Colonic mucosa (tissue), 4 donors: Measurements from ENCODE around the gene ARID1B. TPM values are rescaled to one million over a fixed set of nuclear protein-coding genes. Genes with fewer than 3 reads are reported as not detected.

Experiments used
- DNase-seq: peaks from one replicate; pipeline ENCODE4 v3.0.0-alpha.2; 2020
- H3K27ac ChIP-seq: fragments of 200-600 bp; one replicate; pipeline ENCODE4 v1.8.0; 2021
- H3K27me3 ChIP-seq: fragments of 200-600 bp; one replicate; pipeline ENCODE4 v1.8.0; 2021
- H3K36me3 ChIP-seq: fragments of 200-600 bp; one replicate; pipeline ENCODE4 v1.8.0; 2021
- H3K4me1 ChIP-seq: fragments of 200-600 bp; one replicate; pipeline ENCODE4 v1.8.0; 2021; ENCODE audit warnings: mild to moderate bottlenecking
- H3K4me3 ChIP-seq: fragments of 200-600 bp; one replicate; pipeline ENCODE4 v1.8.0; 2021
- H3K9ac ChIP-seq, 2 donors: one replicate each; pipeline ENCODE4 v1.7.0; 2013; ENCODE audit warnings: control low read depth in 2 of 2, low read depth in 2 of 2, low read length in 2 of 2
- H3K9me3 ChIP-seq: fragments of 200-600 bp; one replicate; pipeline ENCODE4 v1.8.0; 2021
- intact Hi-C: fragments of 100-400 bp; cut with DNase I; formaldehyde crosslinking; loops from one replicate; pipeline ENCODE4 v1.14.1; 2022
- total RNA-seq, 2 donors: library from RNA; stranded (reverse); fragmentation: NEBNext Ultra II Directional in 1 of 2; extraction: Animal tissue kit (Norgen Biotek cat#: 25700) in 1 of 2; gene quantifications; one replicate each; pipeline ENCODE4 v1.2.1, GENCODE V29; 2021
- TF ChIP-seq, protein P1 (sequence below): fragments of 200-600 bp; IDR thresholded peaks from one replicate; pipeline ENCODE4 v1.8.0; 2022; ENCODE audit warnings: antibody characterized with exemption, mild to moderate bottlenecking
- donor health status: healthy.
- donor health status: DM: no; HTN: no; CAD: no.
- donor health status: DM: no; HTN: no; CAD: no.

Gene ARID1B
- total RNA-seq, 2 donors from 2014 or later: 61.3 to 71.5 TPM

DNA sequence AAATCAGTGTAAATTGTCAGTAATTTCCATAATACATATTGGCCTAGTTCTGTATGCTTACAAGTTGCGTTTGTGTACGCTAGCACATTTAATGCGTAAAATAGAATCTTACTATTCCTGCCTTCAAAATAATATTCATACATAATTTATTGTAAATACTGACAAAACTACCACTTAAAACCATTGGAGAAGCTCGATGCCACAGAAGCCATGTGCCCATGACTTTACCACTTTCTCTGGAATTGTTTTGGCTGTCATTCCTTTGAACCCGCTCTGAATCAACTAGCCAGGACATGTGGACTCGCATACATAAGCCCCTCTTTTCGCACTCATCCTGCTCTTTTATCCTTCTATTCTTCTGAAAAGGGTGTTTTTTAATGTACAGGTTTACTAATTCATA is 394.6 kb downstream of the ARID1B start:
- TF ChIP-seq, protein P1, sequence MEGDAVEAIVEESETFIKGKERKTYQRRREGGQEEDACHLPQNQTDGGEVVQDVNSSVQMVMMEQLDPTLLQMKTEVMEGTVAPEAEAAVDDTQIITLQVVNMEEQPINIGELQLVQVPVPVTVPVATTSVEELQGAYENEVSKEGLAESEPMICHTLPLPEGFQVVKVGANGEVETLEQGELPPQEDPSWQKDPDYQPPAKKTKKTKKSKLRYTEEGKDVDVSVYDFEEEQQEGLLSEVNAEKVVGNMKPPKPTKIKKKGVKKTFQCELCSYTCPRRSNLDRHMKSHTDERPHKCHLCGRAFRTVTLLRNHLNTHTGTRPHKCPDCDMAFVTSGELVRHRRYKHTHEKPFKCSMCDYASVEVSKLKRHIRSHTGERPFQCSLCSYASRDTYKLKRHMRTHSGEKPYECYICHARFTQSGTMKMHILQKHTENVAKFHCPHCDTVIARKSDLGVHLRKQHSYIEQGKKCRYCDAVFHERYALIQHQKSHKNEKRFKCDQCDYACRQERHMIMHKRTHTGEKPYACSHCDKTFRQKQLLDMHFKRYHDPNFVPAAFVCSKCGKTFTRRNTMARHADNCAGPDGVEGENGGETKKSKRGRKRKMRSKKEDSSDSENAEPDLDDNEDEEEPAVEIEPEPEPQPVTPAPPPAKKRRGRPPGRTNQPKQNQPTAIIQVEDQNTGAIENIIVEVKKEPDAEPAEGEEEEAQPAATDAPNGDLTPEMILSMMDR: no peak
- intact Hi-C loops: no loop called here
- Histone ChIP-seq H3K27me3 (no peaks in the 10 kb centered on the region), H3K4me3 (no peak overlapping the region), H3K4me1 (no peaks in the 10 kb centered on the region), H3K36me3 (no peaks in the 10 kb centered on the region), H3K27ac (no peak overlapping the region), H3K9ac (no peak overlapping the region), H3K9me3 (no peaks in the 10 kb centered on the region)
- DNase-seq: no peak

DNA sequence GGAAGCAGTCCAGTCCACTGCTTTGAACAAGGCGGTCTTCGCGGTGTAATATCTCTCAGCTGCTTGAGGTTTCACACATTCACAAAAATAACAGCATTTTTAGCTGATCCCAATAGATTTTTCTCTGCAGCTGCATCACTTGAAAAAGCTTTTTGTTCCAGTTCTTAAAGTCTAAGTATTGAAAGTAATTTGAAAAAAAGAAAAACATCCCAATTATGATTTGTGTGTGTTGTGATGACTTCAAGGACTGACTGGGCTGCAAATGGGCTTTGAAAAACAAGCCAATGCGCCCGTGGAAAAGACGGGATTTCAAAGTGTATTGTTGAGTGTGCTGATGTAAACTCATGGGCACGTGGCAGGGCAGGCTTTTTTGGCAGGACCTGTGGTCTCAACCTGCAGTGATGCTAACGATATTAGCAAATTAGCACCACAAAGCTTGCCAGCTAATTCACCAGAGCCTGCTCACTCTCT is 395.1 kb downstream of the ARID1B start:
- no peak for DNase-seq
- H3K27ac ChIP-seq: no peak overlapping the region
- intact Hi-C loops: no loop called here
- H3K4me1 ChIP-seq: no peaks in the 10 kb centered on the region
- H3K4me3 ChIP-seq: no peak overlapping the region
- no peaks in the 10 kb centered on the region for H3K27me3 ChIP-seq
- TF ChIP-seq, protein P1: no peak
- no peaks in the 10 kb centered on the region for H3K36me3 ChIP-seq
- no peaks in the 10 kb centered on the region for H3K9me3 ChIP-seq
- H3K9ac ChIP-seq: no peak overlapping the region

DNA sequence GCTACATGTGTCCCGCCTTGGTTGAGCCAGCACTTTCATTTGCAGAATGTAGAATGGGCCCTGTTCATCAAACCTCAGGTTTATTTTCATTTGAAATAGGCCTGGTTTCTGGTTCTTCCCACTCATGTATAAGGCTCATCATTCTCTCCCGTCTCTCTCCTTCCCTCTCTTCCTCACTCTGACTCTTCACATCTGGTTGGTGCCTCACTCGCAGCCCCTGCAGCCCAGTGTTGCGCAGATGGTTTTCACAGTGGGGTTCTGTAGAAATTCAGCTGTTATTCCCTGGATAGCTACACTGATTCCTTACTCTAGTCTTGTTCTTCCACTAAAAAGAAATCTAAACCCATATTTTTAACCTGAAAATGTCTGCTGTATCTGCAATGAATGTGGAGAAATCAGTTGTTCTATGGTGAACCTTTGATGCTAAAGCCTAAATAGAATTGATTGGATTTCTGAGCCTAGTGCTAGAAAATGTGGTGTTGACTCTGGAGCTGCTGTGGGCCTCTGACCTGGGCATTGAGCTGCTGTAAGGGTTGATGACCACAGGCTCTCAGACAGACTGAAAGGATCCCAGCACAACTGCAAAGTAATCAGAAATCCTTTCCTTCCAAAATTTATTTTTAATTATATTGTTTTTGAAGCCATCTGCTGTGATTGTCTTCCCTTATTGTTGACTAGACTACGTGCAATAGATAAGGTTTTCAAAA is 395.8 kb downstream of the ARID1B start:
- intact Hi-C loops: no loop called here
- no peaks in the 10 kb centered on the region for H3K4me1 ChIP-seq
- TF ChIP-seq, protein P1: no peak
- no peak overlapping the region for H3K27ac ChIP-seq
- H3K27me3 ChIP-seq: no peaks in the 10 kb centered on the region
- no peak overlapping the region for H3K9ac ChIP-seq
- no peak for DNase-seq
- H3K36me3 ChIP-seq: no peaks in the 10 kb centered on the region
- H3K9me3 ChIP-seq: no peaks in the 10 kb centered on the region
- H3K4me3 ChIP-seq: no peak overlapping the region

DNA sequence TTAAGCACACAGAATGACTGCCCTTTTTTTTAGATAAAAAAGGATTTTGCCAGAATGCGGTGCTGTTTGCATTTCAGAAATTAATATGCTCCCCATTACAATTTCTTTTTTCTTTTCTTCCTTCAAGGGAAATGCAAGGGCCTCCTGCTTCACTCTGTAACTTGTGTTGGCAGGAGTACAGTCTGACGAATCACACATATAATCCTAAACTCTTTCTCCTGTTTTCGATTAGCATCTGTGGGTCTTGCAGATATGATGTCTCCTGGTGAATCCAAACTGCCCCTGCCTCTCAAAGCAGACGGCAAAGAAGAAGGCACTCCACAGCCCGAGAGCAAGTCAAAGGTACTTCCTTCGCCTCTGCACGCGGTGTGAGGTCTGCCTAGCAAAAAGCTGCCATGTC is 396.6 kb downstream of the ARID1B start:
- intact Hi-C loops: no loop called here
- Histone ChIP-seq H3K36me3 (no peaks in the 10 kb centered on the region), H3K4me1 (no peaks in the 10 kb centered on the region), H3K9me3 (no peaks in the 10 kb centered on the region), H3K9ac (no peak overlapping the region), H3K27me3 (no peaks in the 10 kb centered on the region), H3K4me3 (no peak overlapping the region), H3K27ac (no peak overlapping the region)
- DNase-seq: no peak
- TF ChIP-seq, protein P1: no peak

DNA sequence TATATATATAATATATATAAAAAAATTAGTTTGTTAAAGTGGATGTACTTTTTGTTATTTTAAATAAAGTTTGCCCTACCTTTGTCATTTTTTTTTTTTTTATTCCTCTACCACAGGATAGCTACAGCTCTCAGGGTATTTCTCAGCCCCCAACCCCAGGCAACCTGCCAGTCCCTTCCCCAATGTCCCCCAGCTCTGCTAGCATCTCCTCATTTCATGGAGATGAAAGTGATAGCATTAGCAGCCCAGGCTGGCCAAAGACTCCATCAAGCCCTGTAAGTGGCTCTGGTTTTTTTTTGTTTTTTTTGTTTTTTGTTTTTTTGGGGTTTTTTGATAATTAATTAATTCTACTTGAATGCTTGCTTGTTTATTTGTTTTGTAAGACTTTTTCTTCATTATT is 397.6 kb downstream of the ARID1B start:
- DNase-seq: no peak
- Histone ChIP-seq H3K4me3 (no peak overlapping the region), H3K36me3 (no peaks in the 10 kb centered on the region), H3K9me3 (no peaks in the 10 kb centered on the region), H3K27ac (no peak overlapping the region), H3K4me1 (no peaks in the 10 kb centered on the region), H3K27me3 (no peaks in the 10 kb centered on the region), H3K9ac (no peak overlapping the region)
- intact Hi-C loops: no loop called here
- TF ChIP-seq, protein P1: no peak
